H1 (cell line): ENCODE results near the gene CYP1A1. TPM values are rescaled to one million over a fixed set of nuclear protein-coding genes. Genes with fewer than 3 reads are reported as not detected.

Experiments
- ASH2L ChIP-seq: fragments of 200-600, 300-600 bp; sonication (generic); IDR thresholded peaks from one replicate; pipeline ENCODE4 v1.7.1; 2017; ENCODE audit warnings: low read length
- BCL11A ChIP-seq, 2 experiments: IDR thresholded peaks; one replicate each; pipeline ENCODE4 v1.6.1; 2011; ENCODE audit warnings: low read depth in 2 of 2, low read length in 2 of 2, mild to moderate bottlenecking in 2 of 2
- CBX8 ChIP-seq: fragments of 300-800, 300-1000 bp; sonication (generic); IDR thresholded peaks from 2 replicates; pipeline ENCODE4 v1.7.1; 2016; ENCODE audit warnings: low read depth, low read length, borderline replicate concordance
- CHD7 ChIP-seq: fragments of 300-600 bp; sonication (generic); IDR thresholded peaks from 2 replicates; pipeline ENCODE4 v1.7.1; 2012; ENCODE audit warnings: low read length, moderate library complexity, mild to moderate bottlenecking, inconsistent platforms; ENCODE audit not compliant: insufficient replicate concordance
- JUND ChIP-seq: IDR thresholded peaks from 2 replicates; pipeline ENCODE4 v1.6.1; 2011; ENCODE audit warnings: mild to moderate bottlenecking, improper control_type of control experiment, low read length
- NRF1 ChIP-seq: IDR thresholded peaks from 2 replicates; pipeline ENCODE4 v1.6.1; 2011; ENCODE audit warnings: mild to moderate bottlenecking, low read depth, low read length, improper control_type of control experiment
- RBBP5 ChIP-seq: IDR thresholded peaks from 2 replicates; pipeline ENCODE4 v1.7.1; 2012; ENCODE audit warnings: low read depth, mild to moderate bottlenecking, inconsistent platforms, low read length, moderate library complexity, borderline replicate concordance
- RFX5 ChIP-seq: IDR thresholded peaks from 2 replicates; pipeline ENCODE4 v1.6.1; 2011; ENCODE audit warnings: low read depth, low read length, improper control_type of control experiment, borderline replicate concordance
- RXRA ChIP-seq: IDR thresholded peaks from 2 replicates; pipeline ENCODE4 v1.6.1; 2011; ENCODE audit warnings: low read depth, mild to moderate bottlenecking, low read length, moderate library complexity; ENCODE audit not compliant: insufficient read depth
- YY1 ChIP-seq: IDR thresholded peaks from 2 replicates; pipeline ENCODE4 v1.6.1; 2011; ENCODE audit warnings: low read depth, mild to moderate bottlenecking, low read length
- ZNF274 ChIP-seq: IDR thresholded peaks from 2 replicates; pipeline ENCODE4 v1.7.0; 2012; ENCODE audit warnings: low read length, borderline replicate concordance; ENCODE audit errors: extremely low read depth
- polyA plus RNA-seq, 7 experiments: library from polyadenylated mRNA; depleted of rRNA in 3 of 7; stranded (reverse) in 5 of 7; unstranded in 2 of 7; fragments of >200 nt in 5 of 7; fragments of 200-250 nt in 2 of 7; gene quantifications; 1 replicate in 5 of 7; 2 replicates in 1 of 7; 4 replicates in 1 of 7; pipeline versions ENCODE4 v1.2.1 to v1.2.3, GENCODE V29; 2011 to 2013; ENCODE audit warnings: missing spikeins in 2 of 7, mixed read lengths in 2 of 7
- total RNA-seq: library from RNA; stranded (reverse); fragmentation: NEBNext Ultra II Directional; extraction: Animal tissue kit (Norgen Biotek cat#: 25700); gene quantifications from 2 replicates; pipeline ENCODE4 v1.2.1, GENCODE V29; 2021
- TF ChIP-seq, protein P1 (sequence below): IDR thresholded peaks from 2 replicates; pipeline ENCODE4 v1.6.1; 2012; ENCODE audit warnings: inconsistent platforms

Gene CYP1A1
- total and polyA plus RNA-seq, 2 of the 8 experiments (the other 6 are each of a cell fraction or from before 2014, with no cell fraction given), result 0.32 to 0.35 TPM

DNA sequence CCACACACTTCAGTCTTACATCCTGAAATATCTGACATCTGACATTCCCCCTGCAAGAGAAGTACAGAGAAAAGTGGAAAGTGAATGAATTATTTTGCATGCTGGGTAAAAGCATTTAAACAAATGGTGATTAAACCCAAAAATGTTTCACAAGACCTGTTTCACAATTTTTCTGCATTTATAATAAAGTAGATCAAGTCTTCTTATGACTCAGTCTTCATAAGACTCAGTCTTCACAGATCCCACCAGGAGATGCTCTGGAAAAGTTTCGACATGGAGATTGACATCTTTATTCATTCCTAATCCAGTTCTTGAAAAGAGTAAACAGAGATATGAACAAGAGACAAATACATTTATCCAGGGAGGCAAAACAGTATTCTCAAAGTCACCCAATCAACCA, 16.3 kb downstream of the CYP1A1 start (continued):
- TF ChIP-seq CHD7 (no peak), RXRA (no peak), JUND (no peak), CBX8 (no peak), NRF1 (no peak), YY1 (no peak), BCL11A (IDR thresholded peaks at IDR 0.05; ENCODE audit: low read depth in 2 of 2, low read length in 2 of 2) (no peak), ZNF274 (no peak), RBBP5 (no peak), ASH2L (no peak), RFX5 (no peak)
- TF ChIP-seq, protein P1, sequence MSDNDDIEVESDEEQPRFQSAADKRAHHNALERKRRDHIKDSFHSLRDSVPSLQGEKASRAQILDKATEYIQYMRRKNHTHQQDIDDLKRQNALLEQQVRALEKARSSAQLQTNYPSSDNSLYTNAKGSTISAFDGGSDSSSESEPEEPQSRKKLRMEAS, result no peak
